HepG2 (cell line): ENCODE data around the gene ANTXR1. TPM values are rescaled to one million over a fixed set of nuclear protein-coding genes. Genes with fewer than 3 reads are reported as not detected.

ENCODE experiments used
- ATAC-seq: fragments of 200-7000 bp; cut with Tn5 transposase; 3 replicates; pipeline ENCODE4 v1.9.1; 2020; ENCODE audit warnings: mild to moderate bottlenecking, moderate library complexity
- BruUV-seq: library from RNA; stranded (reverse); fragments of 400-500 nt; replicated peaks from 2 replicates; lab custom pipeline; 2021; lab: Mats Ljungman, UMichigan
- CTCF ChIA-PET: fragments of 300-600 bp; formaldehyde crosslinking; extraction: SDS; loops from one replicate; lab custom pipeline; 2021; ENCODE audit warnings: low total read pairs, inconsistent platforms, low intra/inter-chr PET ratio; lab: Yijun Ruan, JAX
- POLR2A ChIA-PET: fragments of 350-600 bp; sonication (Branson Sonifier 250); formaldehyde crosslinking; loops from one replicate; lab custom pipeline; 2020; ENCODE audit warnings: antibody characterized with exemption, inconsistent platforms; lab: Yijun Ruan, JAX
- DNase-seq: peaks from one replicate; pipeline ENCODE4 v3.0.0-alpha.2; 2015; ENCODE audit warnings: low spot score
- FAIRE-seq: peaks from 3 replicates; lab custom pipeline; 2011; peaks lifted over from hg19 to GRCh38; lab: Jason Lieb, UNC
- H2AFZ ChIP-seq: one replicate; pipeline ENCODE4 v1.6.1; 2011; ENCODE audit warnings: low read length, inconsistent platforms
- H3K27ac ChIP-seq: fragments of 300-600 bp; 3 replicates; pipeline ENCODE4 v1.8.0; 2011; ENCODE audit warnings: mixed run types, mild to moderate bottlenecking, mixed read lengths, low read length, inconsistent platforms; ENCODE audit not compliant: insufficient read depth; ENCODE audit errors: extremely low read length
- H3K27me3 ChIP-seq, 2 experiments: fragments of 200-600 bp in 1 of 2; 2 replicates in 1 of 2; 3 replicates in 1 of 2; pipeline versions ENCODE4 v1.6.0 to v1.8.0; 2011; ENCODE audit warnings: low read length in 2 of 2, mild to moderate bottlenecking in 2 of 2, moderate library complexity in 2 of 2, inconsistent platforms in 1 of 2; ENCODE audit not compliant: insufficient read depth in 2 of 2, control insufficient read depth in 1 of 2
- H3K36me3 ChIP-seq, 2 experiments: fragments of 200-600 bp in 1 of 2; replicated peaks in 1 of 2; 2 replicates in 1 of 2; 3 replicates in 1 of 2; pipeline versions ENCODE4 v1.5.1 to v1.8.0; 2011; ENCODE audit warnings: low read length in 2 of 2, inconsistent platforms in 1 of 2; ENCODE audit not compliant: insufficient read depth in 2 of 2, control insufficient read depth in 1 of 2
- H3K4me1 ChIP-seq: 2 replicates; pipeline ENCODE4 v1.5.1; 2012; ENCODE audit warnings: low read length, inconsistent platforms; ENCODE audit not compliant: insufficient read depth
- H3K4me2 ChIP-seq: 2 replicates; pipeline ENCODE4 v1.6.0; 2011; ENCODE audit warnings: low read depth, low read length, inconsistent platforms
- H3K4me3 ChIP-seq, 3 experiments: fragments of 200-600 bp in 1 of 3; sonication (generic), shearing (Covaris generic) in 1 of 3; replicated peaks in 1 of 3; 2 replicates each; pipeline ENCODE4 v1.5.1; 2011 to 2016; ENCODE audit warnings: low read length in 3 of 3, inconsistent platforms in 2 of 3, low read depth in 2 of 3, mild to moderate bottlenecking in 2 of 3, control low read depth in 1 of 3, mixed read lengths in 1 of 3; ENCODE audit not compliant: insufficient read depth in 1 of 3
- H3K79me2 ChIP-seq: one replicate; pipeline ENCODE4 v1.6.1; 2011; ENCODE audit warnings: low read length, inconsistent platforms; ENCODE audit not compliant: insufficient read depth
- H3K9ac ChIP-seq: 2 replicates; pipeline ENCODE4 v1.6.0; 2011; ENCODE audit warnings: mild to moderate bottlenecking, low read depth, low read length, inconsistent platforms; ENCODE audit not compliant: insufficient read depth
- H3K9me3 ChIP-seq: 2 replicates; pipeline ENCODE4 v1.5.1; 2012; ENCODE audit warnings: mild to moderate bottlenecking, low read length
- H4K20me1 ChIP-seq: 2 replicates; pipeline ENCODE4 v1.6.0; 2011; ENCODE audit warnings: inconsistent platforms, mild to moderate bottlenecking, low read length, moderate library complexity; ENCODE audit not compliant: insufficient read depth
- CEBPG ChIP-seq: IDR thresholded peaks from 2 replicates; pipeline ENCODE4 v1.6.1; 2016
- DMAP1 ChIP-seq: IDR thresholded peaks from 2 replicates; pipeline ENCODE4 v1.6.1; 2016
- HMG20B ChIP-seq: conservative IDR thresholded peaks from 2 replicates; pipeline ENCODE4 v1.6.1; 2016; ENCODE audit warnings: missing genetic modification reagents, missing compliant biosample characterization
- KLF16 ChIP-seq, 2 experiments: sonication (generic) in 1 of 2; formaldehyde crosslinking in 1 of 2; IDR thresholded peaks; 2 replicates each; pipeline versions ENCODE4 v1.6.1 to v1.8.0; 2016 to 2023; ENCODE audit warnings: missing genetic modification reagents in 2 of 2, missing compliant biosample characterization in 1 of 2
- MED8 ChIP-seq: sonication (generic); formaldehyde crosslinking; IDR thresholded peaks from 2 replicates; pipeline ENCODE4 v1.8.1; 2023; ENCODE audit warnings: mild to moderate bottlenecking, missing genetic modification reagents; ENCODE audit not compliant: insufficient replicate concordance
- NFATC3 ChIP-seq: sonication (generic); formaldehyde crosslinking; IDR thresholded peaks from 2 replicates; pipeline ENCODE4 v1.5.1; 2020; ENCODE audit warnings: mild to moderate bottlenecking, missing genetic modification reagents
- RARA ChIP-seq: IDR thresholded peaks from 2 replicates; pipeline ENCODE4 v1.6.1; 2016; ENCODE audit warnings: missing genetic modification reagents, missing compliant biosample characterization
- SCMH1 ChIP-seq: sonication (generic); formaldehyde crosslinking; IDR thresholded peaks from 2 replicates; pipeline ENCODE4 v1.9.0; 2021; ENCODE audit warnings: missing genetic modification reagents, mild to moderate bottlenecking, borderline replicate concordance
- TCF12 ChIP-seq, 2 experiments: fragments of 450-650 bp in 1 of 2; sonication (generic) in 1 of 2; formaldehyde crosslinking in 1 of 2; IDR thresholded peaks; 2 replicates each; pipeline versions ENCODE4 v1.6.1 to v1.8.0; 2017 to 2022; ENCODE audit warnings: antibody characterized with exemption in 1 of 2, mild to moderate bottlenecking in 1 of 2, missing genetic modification reagents in 1 of 2, moderate library complexity in 1 of 2
- ZFP82 ChIP-seq: sonication (generic); formaldehyde crosslinking; IDR thresholded peaks from 2 replicates; pipeline ENCODE4 v1.5.1; 2020; ENCODE audit warnings: mild to moderate bottlenecking, missing genetic modification reagents, borderline replicate concordance
- ZNF441 ChIP-seq: sonication (generic); formaldehyde crosslinking; IDR thresholded peaks from 2 replicates; pipeline ENCODE4 v1.7.0; 2021; ENCODE audit warnings: missing genetic modification reagents, borderline replicate concordance
- ZNF446 ChIP-seq: sonication (generic); formaldehyde crosslinking; IDR thresholded peaks from 2 replicates; pipeline ENCODE4 v1.5.0; 2020; ENCODE audit warnings: mild to moderate bottlenecking, missing genetic modification reagents
- ZNF577 ChIP-seq: sonication (generic); formaldehyde crosslinking; IDR thresholded peaks from 2 replicates; pipeline ENCODE4 v1.4.0; 2020; ENCODE audit warnings: mild to moderate bottlenecking, low read depth, missing genetic modification reagents, borderline replicate concordance
- ZNF672 ChIP-seq: sonication (generic); formaldehyde crosslinking; IDR thresholded peaks from 2 replicates; pipeline ENCODE4 v1.8.1; 2022; ENCODE audit warnings: missing genetic modification reagents
- WGBS: methylation state at CpG from one replicate; pipeline ENCODE4 v1.1.6; 2017; ENCODE audit warnings: low lambda C conversion rate; 5-methylcytosine and 5-hydroxymethylcytosine counted together
- in situ Hi-C: cut with HindIII; loops from 2 replicates; pipeline ENCODE4 v1.10.0; 2017; ENCODE audit warnings: low pct_unique_long_range_greater_than_20kb; ENCODE audit not compliant: extremely low pct_ligation_motif_present
- intact Hi-C: fragments of 100-400 bp; cut with micrococcal nuclease; formaldehyde crosslinking; loops from one replicate; pipeline ENCODE4 v1.10.0; 2022; ENCODE audit not compliant: unreplicated experiment
- polyA plus RNA-seq, 8 experiments: library from polyadenylated mRNA; depleted of rRNA in 3 of 8; stranded (reverse) in 7 of 8; unstranded in 1 of 8; fragments of >200 nt; fragmentation: Illumina TruSeq in 4 of 8; extraction: Trizol in 4 of 8; gene quantifications; 2 replicates each; pipeline versions ENCODE4 v1.2.1 to v1.2.3, GENCODE V29; 2011 to 2016; ENCODE audit warnings: low read depth in 4 of 8, missing spikeins in 1 of 8, mixed read lengths in 1 of 8; ENCODE audit not compliant: insufficient read depth in 1 of 8
- total RNA-seq, 5 experiments: library from RNA; depleted of rRNA; stranded (reverse); fragments of >200 nt; fragmentation: Illumina TruSeq; extraction: Trizol; gene quantifications; 2 replicates each; pipeline ENCODE4 v1.2.3, GENCODE V29; 2016; ENCODE audit warnings: low read depth in 1 of 5
- TF ChIP-seq, protein P1 (sequence below): sonication (generic); formaldehyde crosslinking; IDR thresholded peaks from 2 replicates; pipeline ENCODE4 v1.5.1; 2020; ENCODE audit warnings: missing genetic modification reagents, mild to moderate bottlenecking, borderline replicate concordance
- TF ChIP-seq, protein P2 (sequence below): sonication (generic); formaldehyde crosslinking; IDR thresholded peaks from 2 replicates; pipeline ENCODE4 v1.4.0; 2020; ENCODE audit warnings: missing genetic modification reagents
- TF ChIP-seq, protein P3 (sequence below): sonication (generic); formaldehyde crosslinking; IDR thresholded peaks from 2 replicates; pipeline ENCODE4 v1.4.0; 2020; ENCODE audit warnings: missing genetic modification reagents

The ANTXR1 gene
- total and polyA plus RNA-seq, 2 of the 13 experiments (the other 11 are each of a cell fraction or from before 2014, with no cell fraction given) = 4.5 to 12.7 TPM

DNA sequence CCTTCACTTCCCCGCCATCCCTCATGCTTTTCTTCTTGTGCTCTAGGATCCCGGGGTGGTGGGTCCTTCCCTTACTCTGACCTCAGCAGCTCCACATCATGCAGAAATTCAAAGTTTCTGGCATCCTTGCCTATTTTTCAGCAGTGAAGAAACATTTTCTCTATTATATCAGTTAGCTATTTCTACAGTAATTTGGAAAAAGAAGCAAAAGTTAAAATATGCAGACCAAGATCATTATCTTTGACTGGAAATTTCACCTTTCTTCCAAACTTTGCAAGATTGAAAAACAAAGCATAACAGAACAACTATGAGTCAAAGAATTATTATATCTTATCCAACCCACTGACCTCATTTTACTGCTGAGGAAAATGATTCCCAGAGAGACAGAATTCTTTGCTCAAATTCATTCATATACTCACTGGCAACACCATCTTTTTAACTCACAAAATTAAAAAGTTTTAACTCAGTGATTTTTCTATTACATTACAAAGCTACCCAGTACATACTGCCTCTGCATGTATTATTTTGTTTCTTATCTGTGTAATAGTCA lies 40.5 kb downstream of the ANTXR1 start:
- POLR2A ChIA-PET = no interaction called here
- Histone ChIP-seq H3K27me3 (no peaks in the 10 kb centered on the region), H3K9me3 (no peaks in the 10 kb centered on the region), H3K4me1 (peaks cover 11% of the 10 kb centered on the region), H3K79me2 (no peaks in the 10 kb centered on the region), H3K4me3 (no peak overlapping the region), H3K9ac (no peak overlapping the region), H2AFZ (no peak overlapping the region), H3K36me3 (no peaks in the 10 kb centered on the region; a peak in 1 of 5 replicates), H3K4me2 (no peak overlapping the region)
- no peak for FAIRE-seq
- no peak for DNase-seq
- ATAC-seq = no peak
- in situ Hi-C loops (no loop called here), intact Hi-C loops (no loop called here)
- CTCF ChIA-PET = no interaction called here
- TF ChIP-seq RARA (CRISPR knock-in tag) = no peak
- no peak for TF ChIP-seq TCF12 (IDR thresholded peaks at IDR 0.05)
- no peak for TF ChIP-seq TCF12 (CRISPR knock-in tag; IDR thresholded peaks at IDR 0.05)
- TF ChIP-seq ZNF672 (CRISPR knock-in tag) = no peak
- no peak for TF ChIP-seq ZNF446 (CRISPR knock-in tag)
- TF ChIP-seq NFATC3 (CRISPR knock-in tag) = no peak
- TF ChIP-seq, all 625 proteins: peak for 0
- H4K20me1 ChIP-seq = no peaks in the 10 kb centered on the region
- 80% methylated on average over 2 of the region's 2 CpGs for WGBS
- BruUV-seq = no TSS peak
- no peak overlapping the region for H3K27ac ChIP-seq

DNA sequence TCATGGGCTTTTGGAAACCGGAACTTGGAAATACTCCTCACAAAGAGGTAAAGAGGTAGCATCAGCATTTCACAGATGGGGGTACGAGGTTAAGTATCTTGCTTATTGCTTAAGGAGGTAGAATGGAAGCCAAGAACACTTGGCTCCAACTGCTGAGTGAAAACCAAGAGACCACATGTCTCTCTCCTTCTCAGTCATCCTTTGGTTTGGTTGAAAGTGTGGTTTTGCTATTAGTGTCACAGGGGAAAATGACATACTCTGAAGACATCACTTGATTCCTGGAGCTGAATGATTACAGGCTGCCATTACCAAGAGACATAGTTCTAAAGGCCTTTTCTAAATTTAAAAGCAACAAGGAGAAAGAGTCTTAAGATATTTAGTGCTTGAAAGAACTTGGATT lies 41.5 kb downstream of the ANTXR1 start:
- no peak for ATAC-seq
- FAIRE-seq = no peak
- in situ Hi-C loops = no loop called here
- DNase-seq = no peak
- POLR2A ChIA-PET = no interaction called here
- no peak overlapping the region for H3K4me2 ChIP-seq
- no peaks in the 10 kb centered on the region for H4K20me1 ChIP-seq
- CTCF ChIA-PET = no interaction called here
- BruUV-seq = no TSS peak
- intact Hi-C loops = no loop called here
- WGBS = 85% methylated on average over 2 of the region's 2 CpGs
- H3K27ac ChIP-seq = no peak overlapping the region
- no peaks in the 10 kb centered on the region for H3K9me3 ChIP-seq
- no peak overlapping the region for H3K4me3 ChIP-seq
- no peaks in the 10 kb centered on the region for H3K27me3 ChIP-seq
- no peaks in the 10 kb centered on the region; a peak in 1 of 5 replicates for H3K36me3 ChIP-seq
- H3K9ac ChIP-seq = no peak overlapping the region
- H2AFZ ChIP-seq = no peak overlapping the region
- no peaks in the 10 kb centered on the region for H3K79me2 ChIP-seq
- peaks cover 11% of the 10 kb centered on the region for H3K4me1 ChIP-seq
- TF ChIP-seq, protein P1, sequence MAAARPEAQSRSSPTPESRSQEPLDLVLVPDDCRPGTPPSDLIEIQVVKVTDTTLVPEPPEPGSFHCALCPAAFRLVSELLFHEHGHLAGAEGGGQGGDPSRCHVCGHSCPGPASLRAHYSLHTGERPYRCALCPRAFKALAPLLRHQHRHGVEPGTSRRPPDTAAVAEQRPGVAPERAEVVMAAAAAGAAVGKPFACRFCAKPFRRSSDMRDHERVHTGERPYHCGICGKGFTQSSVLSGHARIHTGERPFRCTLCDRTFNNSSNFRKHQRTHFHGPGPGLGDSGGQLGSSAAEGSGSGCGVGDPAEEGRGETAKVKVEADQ (CRISPR knock-in tag) = no peak
- no peak for TF ChIP-seq MED8
- TF ChIP-seq HMG20B (CRISPR knock-in tag) = no peak
- TF ChIP-seq SCMH1 (CRISPR knock-in tag) = no peak
- no peak for TF ChIP-seq ZFP82 (CRISPR knock-in tag)
- TF ChIP-seq KLF16 (CRISPR knock-in tag; IDR thresholded peaks at IDR 0.05) = no peak
- no peak for TF ChIP-seq ZNF577 (CRISPR knock-in tag)
- TF ChIP-seq, protein P2, sequence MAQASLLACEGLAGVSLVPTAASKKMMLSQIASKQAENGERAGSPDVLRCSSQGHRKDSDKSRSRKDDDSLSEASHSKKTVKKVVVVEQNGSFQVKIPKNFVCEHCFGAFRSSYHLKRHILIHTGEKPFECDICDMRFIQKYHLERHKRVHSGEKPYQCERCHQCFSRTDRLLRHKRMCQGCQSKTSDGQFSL (CRISPR knock-in tag) = no peak
- TF ChIP-seq ZNF441 = no peak
- TF ChIP-seq DMAP1 (CRISPR knock-in tag) = no peak
- TF ChIP-seq CEBPG (CRISPR knock-in tag) = no peak
- TF ChIP-seq, protein P3, sequence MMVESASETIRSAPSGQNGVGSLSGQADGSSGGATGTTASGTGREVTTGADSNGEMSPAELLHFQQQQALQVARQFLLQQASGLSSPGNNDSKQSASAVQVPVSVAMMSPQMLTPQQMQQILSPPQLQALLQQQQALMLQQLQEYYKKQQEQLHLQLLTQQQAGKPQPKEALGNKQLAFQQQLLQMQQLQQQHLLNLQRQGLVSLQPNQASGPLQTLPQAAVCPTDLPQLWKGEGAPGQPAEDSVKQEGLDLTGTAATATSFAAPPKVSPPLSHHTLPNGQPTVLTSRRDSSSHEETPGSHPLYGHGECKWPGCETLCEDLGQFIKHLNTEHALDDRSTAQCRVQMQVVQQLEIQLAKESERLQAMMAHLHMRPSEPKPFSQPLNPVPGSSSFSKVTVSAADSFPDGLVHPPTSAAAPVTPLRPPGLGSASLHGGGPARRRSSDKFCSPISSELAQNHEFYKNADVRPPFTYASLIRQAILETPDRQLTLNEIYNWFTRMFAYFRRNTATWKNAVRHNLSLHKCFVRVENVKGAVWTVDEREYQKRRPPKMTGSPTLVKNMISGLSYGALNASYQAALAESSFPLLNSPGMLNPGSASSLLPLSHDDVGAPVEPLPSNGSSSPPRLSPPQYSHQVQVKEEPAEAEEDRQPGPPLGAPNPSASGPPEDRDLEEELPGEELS (CRISPR knock-in tag) = no peak
